Activated T-helper 1 cell treated with anti-CD3 and anti-CD28 coated beads, Interleukin-12 subunit alpha, Interleukin-12 subunit beta, Interleukin-2, Interleukin-4 antibody, amounts not matched to agents 30 ng/mL and 10 ng/mL and 1 ng/mL, durations not matched to agents 14 hours and 24 hours and 36 hours (primary cell): ENCODE measurements around the gene FUT2. TPM values are rescaled to one million over a fixed set of nuclear protein-coding genes. Genes with fewer than 3 reads are reported as not detected.

Source experiments
- DNase-seq: peaks from one replicate; pipeline ENCODE4 v3.0.0; 2021; ENCODE audit warnings: low spot score
- H3K27ac Mint-ChIP-seq: one replicate; pipeline ENCODE4 v1.8.0; 2021; ENCODE audit warnings: mild to moderate bottlenecking, mixed read lengths
- H3K27me3 Mint-ChIP-seq: one replicate; pipeline ENCODE4 v1.8.0; 2022; ENCODE audit warnings: mild to moderate bottlenecking, moderate library complexity, mixed read lengths; ENCODE audit not compliant: insufficient read depth
- H3K36me3 Mint-ChIP-seq: one replicate; pipeline ENCODE4 v1.8.0; 2021; ENCODE audit warnings: low read depth, mixed read lengths
- H3K4me1 Mint-ChIP-seq: one replicate; pipeline ENCODE4 v1.8.0; 2021; ENCODE audit warnings: low read depth, mixed read lengths
- H3K4me3 Mint-ChIP-seq: one replicate; pipeline ENCODE4 v1.8.0; 2021; ENCODE audit warnings: mild to moderate bottlenecking, moderate library complexity, mixed read lengths
- H3K9me3 Mint-ChIP-seq: one replicate; pipeline ENCODE4 v1.8.0; 2021; ENCODE audit warnings: mixed read lengths
- intact Hi-C: fragments of 100-400 bp; cut with micrococcal nuclease; formaldehyde crosslinking; loops from one replicate; pipeline ENCODE4 v1.15.1; 2024
- total RNA-seq: library from RNA; stranded (reverse); gene quantifications from 2 replicates; pipeline ENCODE4 v1.2.3, GENCODE V29; 2022

Gene FUT2
- total RNA-seq, 1 donor from 2014 or later = not detected

DNA sequence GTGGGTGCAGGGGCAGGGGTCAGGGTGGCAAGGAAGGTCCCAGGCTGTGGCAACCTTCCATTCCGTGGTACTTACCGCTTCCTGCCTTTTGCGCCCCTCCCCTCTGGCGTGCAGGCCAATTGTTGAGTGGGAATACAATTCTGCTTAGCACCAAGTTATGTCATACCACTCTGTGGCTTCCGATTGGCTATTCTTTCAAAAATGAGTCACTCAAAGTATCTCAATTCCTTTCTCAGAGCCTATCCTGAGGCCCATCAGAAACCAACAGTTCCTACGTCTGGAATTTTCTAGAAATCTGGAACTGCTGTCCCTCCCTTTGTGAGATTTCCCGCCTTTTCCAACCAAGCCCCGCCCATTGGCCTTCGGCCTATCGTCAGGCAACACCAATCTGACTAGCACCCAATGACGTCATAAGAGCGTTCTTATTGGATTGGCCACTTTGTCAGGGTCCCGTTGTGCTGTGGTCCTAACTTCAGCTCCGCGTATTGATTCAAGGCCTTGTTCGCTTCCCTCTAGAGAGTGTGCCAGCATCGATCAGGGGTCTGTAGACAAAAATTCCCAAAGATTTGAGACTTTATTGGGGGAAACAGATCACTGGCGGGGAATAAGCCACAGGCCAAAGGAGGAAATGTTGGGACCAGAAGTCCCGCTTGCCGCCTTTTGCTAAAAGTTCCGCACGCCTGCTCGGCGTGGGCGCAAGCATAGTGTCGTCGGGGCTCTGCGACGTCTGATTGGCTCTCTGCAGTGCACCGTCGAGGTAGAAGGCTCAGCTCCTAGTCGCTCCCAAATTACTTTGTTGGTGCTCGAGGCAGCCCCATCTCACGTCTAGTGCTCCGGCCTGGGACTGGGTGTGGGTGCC lies 34.7 kb upstream of the FUT2 start:
- peak overlapping the region; percentile 91 for H3K27ac Mint-ChIP-seq
- peak; percentile 77 for DNase-seq
- intact Hi-C loops = loop anchor here (1.0 to 2.0 kb wide), 4 partner anchors 14 to 53 kb away; partner anchors contain the start of gene CA11
- peaks cover 5% of the 10 kb centered on the region for H3K27me3 Mint-ChIP-seq
- H3K4me3 Mint-ChIP-seq = peak overlapping the region; percentile 54
- H3K9me3 Mint-ChIP-seq = no peaks in the 10 kb centered on the region
- H3K36me3 Mint-ChIP-seq = no peaks in the 10 kb centered on the region
- peaks cover 9% of the 10 kb centered on the region for H3K4me1 Mint-ChIP-seq

DNA sequence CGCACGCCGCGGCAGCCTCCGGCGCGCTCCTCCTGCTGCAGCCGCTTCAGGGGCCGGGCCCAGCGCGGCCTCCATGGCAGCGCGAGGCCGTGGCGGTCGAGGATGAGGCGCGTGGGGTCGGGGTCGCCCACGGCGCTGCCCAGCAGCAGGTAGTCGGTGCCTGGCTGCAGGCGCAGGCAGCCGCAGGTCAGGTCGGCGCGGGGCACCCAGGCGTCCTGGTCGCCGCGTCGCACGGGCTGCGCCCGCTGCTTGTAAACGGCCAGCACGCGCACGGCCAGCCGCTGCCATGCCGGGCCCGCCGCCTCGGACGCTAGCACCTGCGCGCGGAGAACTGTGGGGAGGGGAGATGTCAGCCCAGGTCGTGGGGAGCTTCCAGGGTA lies 34.1 kb upstream of the FUT2 start:
- no peak overlapping the region for H3K27ac Mint-ChIP-seq
- H3K4me3 Mint-ChIP-seq = no peak overlapping the region
- no peaks in the 10 kb centered on the region for H3K9me3 Mint-ChIP-seq
- intact Hi-C loops = loop anchor here (1.0 to 2.0 kb wide), 4 partner anchors 14 to 53 kb away; partner anchors contain the start of gene CA11
- H3K4me1 Mint-ChIP-seq = peaks cover 9% of the 10 kb centered on the region
- DNase-seq = no peak
- peaks cover 5% of the 10 kb centered on the region for H3K27me3 Mint-ChIP-seq
- no peaks in the 10 kb centered on the region for H3K36me3 Mint-ChIP-seq

DNA sequence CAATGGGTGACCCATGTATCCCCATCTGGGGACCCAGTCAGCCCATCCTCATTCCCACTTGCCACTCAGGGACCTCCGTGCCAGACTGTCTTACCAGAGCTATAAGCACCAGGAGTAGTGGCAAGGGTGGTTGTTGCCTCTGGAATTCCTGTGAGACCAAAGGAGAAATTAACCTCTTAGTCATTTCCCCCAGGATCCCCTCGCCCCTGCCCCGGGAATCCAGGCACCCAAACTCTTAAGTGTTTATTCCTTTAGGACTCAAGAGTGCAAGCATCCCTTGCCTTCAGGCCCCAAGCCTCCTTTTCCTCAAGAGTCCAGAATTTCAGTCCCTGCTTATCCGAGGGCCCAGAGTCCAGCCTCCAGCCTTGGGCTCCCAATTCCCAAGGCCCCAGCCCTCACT lies 32.1 kb upstream of the FUT2 start:
- no peak overlapping the region for H3K27ac Mint-ChIP-seq
- peaks cover 5% of the 10 kb centered on the region for H3K27me3 Mint-ChIP-seq
- no peaks in the 10 kb centered on the region for H3K36me3 Mint-ChIP-seq
- H3K9me3 Mint-ChIP-seq = no peaks in the 10 kb centered on the region
- intact Hi-C loops = no loop called here
- DNase-seq = no peak
- no peak overlapping the region for H3K4me3 Mint-ChIP-seq
- peaks cover 9% of the 10 kb centered on the region for H3K4me1 Mint-ChIP-seq

DNA sequence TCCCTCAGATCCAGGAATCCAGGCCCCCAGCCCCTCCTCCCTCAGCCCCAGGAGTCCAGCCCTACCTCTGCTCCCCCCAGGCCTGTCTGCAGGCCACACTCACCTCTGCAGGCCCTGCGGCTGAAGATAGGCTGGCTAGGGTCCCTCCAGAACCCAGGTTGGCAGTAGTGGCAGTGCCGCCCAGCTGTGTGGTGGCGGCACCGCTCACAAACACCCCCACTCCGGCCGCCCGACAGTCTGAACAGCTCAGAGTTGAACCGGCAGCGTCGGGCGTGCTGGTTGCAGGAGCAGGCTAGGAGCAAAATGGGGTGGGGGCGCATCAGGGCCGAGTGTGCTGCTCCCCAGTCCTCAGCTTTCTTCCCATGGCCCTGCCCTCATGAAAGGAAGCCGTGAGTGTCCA lies 31.3 kb upstream of the FUT2 start:
- no peak for DNase-seq
- Mint-ChIP-seq H3K9me3 (no peaks in the 10 kb centered on the region), H3K4me1 (peaks cover 9% of the 10 kb centered on the region), H3K36me3 (no peaks in the 10 kb centered on the region), H3K27ac (no peak overlapping the region), H3K27me3 (peaks cover 1% of the 10 kb centered on the region), H3K4me3 (no peak overlapping the region)
- intact Hi-C loops = no loop called here

DNA sequence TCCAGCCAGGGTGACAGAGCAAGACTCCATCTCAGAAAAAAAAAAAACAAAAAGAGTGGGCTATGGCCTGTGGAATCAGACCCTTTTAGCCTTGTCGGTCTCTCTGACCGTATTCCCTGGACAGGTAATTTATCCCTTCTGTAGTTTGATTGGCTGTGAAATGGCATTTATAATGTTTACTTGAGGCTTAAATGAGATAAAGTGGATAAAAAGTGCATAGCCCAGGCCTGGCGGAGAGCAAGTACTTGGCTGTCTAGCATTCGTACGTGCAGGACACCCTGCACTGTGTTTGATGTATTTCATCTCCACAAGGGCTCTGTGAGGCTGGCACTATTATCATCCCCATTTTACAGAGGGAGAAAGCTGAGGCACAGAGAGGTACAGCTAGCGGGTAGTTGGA lies 30.0 kb upstream of the FUT2 start:
- peaks cover 1% of the 10 kb centered on the region for H3K27me3 Mint-ChIP-seq
- no peaks in the 10 kb centered on the region for H3K9me3 Mint-ChIP-seq
- no peaks in the 10 kb centered on the region for H3K36me3 Mint-ChIP-seq
- H3K4me3 Mint-ChIP-seq = no peak overlapping the region
- H3K27ac Mint-ChIP-seq = no peak overlapping the region
- H3K4me1 Mint-ChIP-seq = peaks cover 5% of the 10 kb centered on the region
- intact Hi-C loops = no loop called here
- no peak for DNase-seq

DNA sequence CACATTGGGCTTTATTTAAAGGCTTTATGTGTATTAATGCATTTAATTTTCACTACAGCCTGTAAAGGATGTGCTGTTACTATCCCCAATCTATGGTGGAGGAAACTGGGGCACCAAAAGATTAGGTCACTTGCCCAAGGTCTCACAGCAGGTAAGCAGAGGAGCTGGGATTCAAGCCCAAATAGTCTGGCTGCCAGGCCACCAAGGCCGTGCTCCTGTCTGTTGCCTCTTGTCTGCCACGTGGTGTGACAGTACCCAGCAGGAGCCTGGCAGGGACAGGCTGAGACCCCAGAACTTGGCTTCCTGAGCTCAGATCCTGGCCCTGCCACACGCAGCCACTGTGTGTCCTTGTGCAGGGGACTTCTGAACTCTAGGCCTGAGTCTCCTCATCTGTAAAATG lies 27.4 kb upstream of the FUT2 start:
- Mint-ChIP-seq H3K4me3 (no peak overlapping the region), H3K27me3 (peaks cover 1% of the 10 kb centered on the region), H3K9me3 (no peaks in the 10 kb centered on the region), H3K36me3 (no peaks in the 10 kb centered on the region), H3K27ac (no peak overlapping the region), H3K4me1 (no peaks in the 10 kb centered on the region)
- intact Hi-C loops = no loop called here
- no peak for DNase-seq

DNA sequence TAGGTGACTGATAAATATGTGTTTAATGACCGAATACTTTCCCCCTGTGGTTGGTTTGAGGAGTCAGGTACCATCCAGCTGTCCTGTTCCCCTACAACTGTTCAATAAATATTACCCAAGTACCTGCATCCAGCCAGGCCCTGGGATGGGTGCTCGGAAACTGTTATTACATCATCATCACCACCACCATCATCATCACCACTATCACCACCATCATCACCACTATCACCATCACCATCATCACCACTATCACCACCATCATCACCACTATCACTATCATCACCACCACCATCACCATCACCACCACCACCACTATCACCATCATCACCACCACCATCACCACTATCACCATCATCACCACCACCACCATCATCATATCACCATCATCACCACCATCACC lies 27.0 kb upstream of the FUT2 start:
- Mint-ChIP-seq H3K4me3 (no peak overlapping the region), H3K4me1 (no peaks in the 10 kb centered on the region), H3K27ac (no peak overlapping the region), H3K9me3 (no peaks in the 10 kb centered on the region), H3K36me3 (no peaks in the 10 kb centered on the region), H3K27me3 (peaks cover 1% of the 10 kb centered on the region)
- intact Hi-C loops = no loop called here
- DNase-seq = no peak

DNA sequence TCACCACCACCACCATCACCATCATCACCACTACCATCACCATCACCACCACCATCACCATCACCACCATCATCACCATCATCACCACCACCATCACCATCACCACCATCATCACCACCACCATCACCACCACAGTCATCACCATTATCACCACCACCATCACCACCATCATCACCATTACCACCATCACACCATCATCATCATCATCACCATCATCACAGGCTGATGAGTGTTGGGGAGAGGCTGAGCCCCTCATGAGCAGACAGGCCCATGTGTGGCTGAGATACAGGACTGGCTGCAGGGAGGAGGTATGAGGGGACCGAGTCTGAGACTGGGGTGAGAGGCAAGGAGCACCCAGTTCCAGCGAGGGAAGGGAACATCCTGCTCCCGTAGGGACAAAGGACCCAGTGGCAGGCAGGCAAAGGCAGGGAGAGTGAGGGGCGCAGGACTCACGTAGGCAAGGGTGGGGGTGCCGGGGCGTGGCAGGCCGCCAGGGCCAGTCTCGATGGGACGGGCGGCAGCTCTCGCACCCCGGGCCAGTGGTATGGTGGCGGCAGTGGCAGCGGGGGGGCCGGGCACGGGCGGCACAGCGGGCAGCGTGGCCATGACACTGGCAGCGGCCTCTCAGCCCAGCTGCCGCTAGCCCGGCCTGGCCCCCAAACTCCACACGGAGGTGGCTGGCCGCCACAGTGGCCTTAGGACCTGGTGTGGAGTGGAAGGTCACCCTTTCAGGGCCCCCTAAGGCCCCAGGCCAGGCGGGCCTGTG lies 25.7 kb upstream of the FUT2 start:
- H3K4me3 Mint-ChIP-seq = no peak overlapping the region

DNA sequence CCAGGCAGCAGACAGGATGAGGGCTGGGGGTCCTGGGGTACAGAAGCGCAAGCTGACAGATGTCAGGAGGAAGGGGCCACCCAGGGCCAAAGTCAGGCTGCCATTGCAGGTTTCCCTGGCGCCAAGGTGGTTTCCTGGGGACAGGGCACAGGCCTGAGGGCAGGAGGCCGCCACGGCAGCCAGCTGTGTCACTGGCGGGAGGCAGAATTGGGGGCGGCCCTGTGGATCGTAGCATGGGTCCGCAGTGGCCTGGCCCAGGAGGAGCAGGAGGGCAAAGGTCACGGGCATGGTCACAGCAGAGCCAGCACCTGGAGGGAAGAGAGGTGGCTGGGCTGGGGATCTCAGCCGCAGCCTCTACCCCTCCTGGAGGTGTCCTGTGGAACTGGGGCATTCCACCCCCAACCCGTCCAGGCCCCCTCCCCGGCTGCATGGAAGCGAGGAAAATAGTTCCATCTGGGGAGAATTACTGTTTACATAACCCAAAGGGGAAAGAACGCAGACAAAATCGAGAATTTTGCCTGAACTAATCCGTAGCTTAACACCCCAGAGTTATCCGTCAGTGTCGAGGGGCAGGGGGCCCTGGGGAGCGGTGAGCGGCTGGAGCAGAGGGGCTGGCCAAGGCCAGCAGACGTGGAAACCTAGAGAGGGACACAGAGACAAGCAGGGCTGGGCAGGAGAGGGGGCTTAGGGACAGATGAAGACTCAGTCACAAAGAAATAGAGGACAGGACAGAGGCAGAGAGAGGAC lies 24.9 kb upstream of the FUT2 start:
- H3K27me3 Mint-ChIP-seq = peaks cover 3% of the 10 kb centered on the region
- no peak overlapping the region for H3K4me3 Mint-ChIP-seq
- no peak for DNase-seq
- no peaks in the 10 kb centered on the region for H3K9me3 Mint-ChIP-seq
- intact Hi-C loops = no loop called here
- no peaks in the 10 kb centered on the region for H3K36me3 Mint-ChIP-seq
- H3K4me1 Mint-ChIP-seq = peaks cover 8% of the 10 kb centered on the region
- H3K27ac Mint-ChIP-seq = no peak overlapping the region

More for the DNA sequence above, 25.7 kb upstream of the FUT2 start:
- intact Hi-C loops = no loop called here
- Mint-ChIP-seq H3K4me1 (peaks cover 2% of the 10 kb centered on the region), H3K9me3 (no peaks in the 10 kb centered on the region), H3K27ac (no peak overlapping the region), H3K36me3 (no peaks in the 10 kb centered on the region), H3K27me3 (peaks cover 1% of the 10 kb centered on the region)
- no peak for DNase-seq

DNA sequence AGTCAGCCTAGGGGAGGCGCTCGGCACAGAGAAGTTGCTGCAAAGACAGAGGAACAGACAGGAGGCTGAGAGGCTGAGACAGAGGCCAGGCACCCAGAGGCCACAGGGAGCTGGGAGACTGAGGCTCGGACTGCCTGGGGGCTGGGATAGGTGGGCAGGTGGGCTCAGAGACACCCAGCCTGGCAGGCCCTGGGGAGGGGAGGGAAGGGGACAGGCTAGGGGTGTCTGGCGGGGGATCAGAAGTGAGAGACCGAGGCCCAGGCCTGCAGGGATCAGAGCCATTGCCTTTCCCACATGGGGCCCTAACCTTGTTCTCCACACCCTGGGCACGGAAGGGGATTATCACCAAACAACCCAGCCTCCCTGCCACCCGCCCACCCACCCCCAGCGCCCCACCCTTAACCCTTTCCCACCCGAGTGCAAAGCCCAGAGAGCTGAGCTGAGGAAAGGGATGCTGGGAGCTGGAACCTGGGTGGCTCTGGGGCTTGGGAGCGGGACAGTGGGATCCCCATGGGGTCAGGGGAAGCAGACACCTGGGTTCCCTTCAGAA lies 24.2 kb upstream of the FUT2 start:
- intact Hi-C loops = no loop called here
- H3K4me3 Mint-ChIP-seq = no peak overlapping the region

DNA sequence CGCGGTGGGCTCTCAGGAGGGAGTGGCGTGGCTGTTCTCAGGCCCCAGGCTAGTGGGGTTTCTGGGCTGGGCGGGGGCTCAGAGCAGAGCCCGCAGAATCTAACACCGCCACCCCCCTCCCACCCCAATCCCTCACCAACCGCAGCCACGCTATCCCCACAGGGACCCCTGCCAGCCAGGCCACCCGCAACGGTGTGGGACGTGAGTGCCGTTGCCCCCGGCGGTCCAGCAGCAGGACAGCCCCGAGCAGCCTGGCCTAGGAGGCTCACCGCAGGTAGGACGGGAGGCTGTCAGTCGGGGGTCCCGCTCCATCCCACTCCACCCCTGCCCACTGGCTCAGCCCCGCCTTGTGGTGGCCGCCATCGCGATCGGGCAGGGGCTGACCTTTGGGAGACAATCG lies 22.8 kb upstream of the FUT2 start, which contains the start of gene NTN5:
Gene NTN5, minus strand, starts transcription at position 24 of the 400 bp plus-strand sequence. CDS start 2,031 bp downstream, outside the sequence.
- no peaks in the 10 kb centered on the region for H3K9me3 Mint-ChIP-seq
- intact Hi-C loops = no loop called here
- peaks cover 8% of the 10 kb centered on the region for H3K4me1 Mint-ChIP-seq
- peaks cover 4% of the 10 kb centered on the region for H3K27me3 Mint-ChIP-seq
- H3K4me3 Mint-ChIP-seq = no peak within 1 kb of the TSS
- no peak for DNase-seq
- H3K27ac Mint-ChIP-seq = no peak within 1 kb of the TSS
- no peaks in the 10 kb centered on the region for H3K36me3 Mint-ChIP-seq

More for the DNA sequence above, 24.2 kb upstream of the FUT2 start:
- no peak overlapping the region for H3K27ac Mint-ChIP-seq
- peaks cover 8% of the 10 kb centered on the region for H3K4me1 Mint-ChIP-seq
- H3K36me3 Mint-ChIP-seq = no peaks in the 10 kb centered on the region
- peaks cover 3% of the 10 kb centered on the region for H3K27me3 Mint-ChIP-seq
- no peaks in the 10 kb centered on the region for H3K9me3 Mint-ChIP-seq
- DNase-seq = no peak

DNA sequence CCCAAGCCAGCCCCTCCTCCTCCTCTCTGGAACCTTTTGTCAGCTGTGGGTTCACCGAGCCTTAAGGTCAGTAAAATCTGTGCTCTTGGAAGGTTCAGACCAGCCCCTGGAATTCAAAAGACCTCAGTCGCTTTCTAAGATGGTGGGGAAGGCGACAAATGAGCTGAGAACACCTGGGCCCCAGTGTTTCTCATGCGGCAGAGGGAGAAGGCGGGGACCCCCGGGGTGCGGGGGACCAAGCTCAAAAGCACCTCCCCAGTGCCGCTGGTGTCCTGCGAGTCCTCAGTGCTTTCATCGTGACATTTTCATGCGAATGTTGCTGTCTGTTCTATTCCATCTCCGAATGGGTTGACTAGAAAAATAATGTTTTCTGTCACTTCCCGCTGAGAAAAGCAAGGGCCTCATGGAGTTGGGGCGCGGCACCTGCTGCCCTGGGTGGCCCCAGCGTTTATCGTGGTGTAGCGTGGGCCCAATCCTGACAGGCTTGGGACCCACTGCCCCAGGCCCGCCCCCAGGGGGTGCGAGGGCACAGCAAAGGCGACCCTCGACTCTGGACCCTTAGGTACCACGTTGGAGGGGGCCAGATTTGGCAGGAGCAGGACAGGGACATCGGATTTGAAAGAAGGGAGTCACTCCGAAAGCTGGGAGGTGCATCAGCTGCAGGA lies 22.2 kb upstream of the FUT2 start:
- peaks cover 4% of the 10 kb centered on the region for H3K27me3 Mint-ChIP-seq
- no peak for DNase-seq
- no peak overlapping the region for H3K4me3 Mint-ChIP-seq
- no peaks in the 10 kb centered on the region for H3K9me3 Mint-ChIP-seq
- H3K36me3 Mint-ChIP-seq = no peaks in the 10 kb centered on the region
- H3K4me1 Mint-ChIP-seq = peaks cover 8% of the 10 kb centered on the region
- intact Hi-C loops = loop anchor here (2.0 kb wide), 1 partner anchor 65 kb away; no protein-coding TSS in a partner anchor
- H3K27ac Mint-ChIP-seq = no peak overlapping the region
